Hematopoietic multipotent progenitor cell treated with erythropoietin and hydrocortisone succinate and interleukin-3 and kit ligand, for 15 days (in vitro differentiated cells): ENCODE measurements around the gene LASP1NB.
"Not testable (repeated sequence)": the region's sequence is repeated elsewhere in the genome, so short reads cannot be mapped to it uniquely, and the experiment has no call there.

ENCODE experiments used
- DNase-seq: peaks from one replicate; pipeline ENCODE4 v3.0.0-alpha.2; 2015; ENCODE audit warnings: low spot score

Gene LASP1NB

GRCh38 chr17:38897176-38897575 is 28.2 kb upstream of the LASP1NB start:
- no peak for DNase-seq

DNA sequence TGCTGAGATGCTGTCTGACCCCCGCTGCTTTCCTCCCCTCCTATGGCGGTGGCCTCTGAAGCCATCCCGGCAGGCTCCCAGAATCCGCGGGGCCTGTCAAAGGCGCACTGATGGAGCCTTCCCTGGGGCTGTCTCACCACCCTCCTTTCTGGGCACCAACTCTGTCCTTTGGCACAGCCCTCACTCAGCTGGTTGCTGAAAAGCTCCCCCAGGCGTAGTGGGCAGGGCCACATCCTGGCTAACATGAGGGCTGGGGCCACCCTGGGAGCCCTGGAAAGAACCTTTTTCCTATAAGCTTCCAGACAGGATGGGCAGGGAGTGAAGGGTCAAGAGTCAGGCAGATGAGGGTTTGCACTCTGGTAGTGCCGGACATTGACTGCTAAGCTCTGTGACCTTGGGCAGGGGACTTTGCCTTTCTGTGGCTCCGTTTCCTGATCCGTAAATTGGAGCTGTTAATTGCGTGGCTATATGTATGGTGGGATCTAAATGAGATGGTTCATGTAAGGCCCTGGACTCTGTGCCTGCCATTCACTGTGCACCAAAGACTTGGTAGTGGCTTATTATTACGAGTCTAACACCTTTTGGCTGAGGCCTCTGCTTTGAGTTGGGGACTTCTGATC is 27.6 kb upstream of the LASP1NB start:
- no peak for DNase-seq

DNA sequence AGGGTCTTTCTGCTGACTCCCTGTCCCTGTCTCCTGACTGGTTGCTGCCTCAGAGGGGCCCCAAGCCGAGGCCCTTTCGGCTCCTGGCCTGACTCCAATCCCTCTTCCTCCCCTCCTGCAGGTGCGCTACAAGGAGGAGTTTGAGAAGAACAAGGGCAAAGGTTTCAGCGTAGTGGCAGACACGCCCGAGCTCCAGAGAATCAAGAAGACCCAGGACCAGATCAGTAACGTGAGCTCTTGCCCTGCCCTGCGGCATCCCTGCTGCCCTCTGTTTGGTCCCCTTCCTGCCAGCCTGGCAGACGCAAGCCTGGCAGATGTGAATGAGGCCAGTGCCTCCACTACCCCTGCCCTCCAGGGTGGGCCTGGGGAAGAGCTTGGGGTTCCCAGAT is 27.1 kb upstream of the LASP1NB start:
- no peak for DNase-seq

GRCh38 chr17:38898812-38899348 is 26.5 kb upstream of the LASP1NB start:
- DNase-seq, result no peak

DNA sequence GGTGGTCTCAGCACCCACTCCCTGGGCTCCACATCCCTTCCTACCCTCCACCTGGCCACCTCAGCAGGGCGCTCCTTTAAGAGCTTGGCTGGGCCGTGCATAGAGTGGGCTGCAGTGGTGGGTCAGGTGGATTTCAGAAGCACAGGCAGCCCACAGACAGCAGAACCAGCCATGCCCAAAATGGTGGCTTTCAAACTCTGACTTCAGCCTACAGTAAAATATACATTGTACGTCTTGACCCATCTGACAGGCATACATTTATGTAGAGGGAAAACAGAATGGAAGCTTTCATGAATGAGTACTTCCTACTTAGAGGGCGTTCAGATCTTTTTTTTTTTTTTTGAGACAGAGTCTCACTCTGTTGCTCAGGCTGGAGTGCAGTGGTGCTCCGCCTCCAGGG is 26.0 kb upstream of the LASP1NB start:
- no peak for DNase-seq

GRCh38 chr17:38900978-38901656 is 24.3 kb upstream of the LASP1NB start:
- DNase-seq, result no peak

- no peak for DNase-seq
These were observed 22.0 kb upstream of the LASP1NB start for GRCh38 chr17:38903404-38903803.

- DNase-seq, result no peak
These were observed 20.5 kb upstream of the LASP1NB start for GRCh38 chr17:38904892-38905291.

GRCh38 chr17:38905375-38905774 is 20.0 kb upstream of the LASP1NB start:
- no peak for DNase-seq

GRCh38 chr17:38906460-38907228 is 18.8 kb upstream of the LASP1NB start:
- no peak for DNase-seq

GRCh38 chr17:38907930-38908675 is 17.3 kb upstream of the LASP1NB start:
- no peak for DNase-seq

DNA sequence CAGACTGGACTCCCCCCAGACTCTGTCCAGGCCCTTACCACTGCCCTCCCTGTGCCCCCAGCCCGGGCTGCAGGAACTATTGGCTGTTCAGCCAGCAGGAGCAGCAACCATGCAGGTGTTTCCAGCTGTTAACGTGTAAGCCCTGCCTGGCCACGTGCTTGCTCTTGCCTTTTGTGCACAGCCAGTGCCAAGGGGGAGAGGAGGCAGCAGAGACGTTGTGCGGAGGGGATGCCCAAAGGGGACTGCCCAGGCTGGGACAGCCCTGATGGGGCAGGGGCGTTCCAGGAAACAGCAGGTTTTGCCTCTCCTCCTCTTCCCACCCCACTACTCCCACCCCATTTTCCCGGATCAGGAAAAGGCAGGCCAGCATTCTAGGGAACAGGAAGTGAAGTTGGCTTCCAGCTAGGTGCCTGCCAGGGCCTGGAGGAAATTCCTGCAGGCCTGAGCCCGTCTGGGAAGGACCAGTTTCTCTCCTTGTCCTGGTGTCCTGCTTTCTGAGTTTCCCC is 16.7 kb upstream of the LASP1NB start:
- no peak for DNase-seq

- DNase-seq, result peak; percentile 6
These were observed 15.1 kb upstream of the LASP1NB start for GRCh38 chr17:38910325-38910724.

GRCh38 chr17:38911081-38911730 is 14.2 kb upstream of the LASP1NB start:
- DNase-seq, result no peak

- not testable (repeated sequence) for DNase-seq
These were observed 13.7 kb upstream of the LASP1NB start for GRCh38 chr17:38911731-38912081.

DNA sequence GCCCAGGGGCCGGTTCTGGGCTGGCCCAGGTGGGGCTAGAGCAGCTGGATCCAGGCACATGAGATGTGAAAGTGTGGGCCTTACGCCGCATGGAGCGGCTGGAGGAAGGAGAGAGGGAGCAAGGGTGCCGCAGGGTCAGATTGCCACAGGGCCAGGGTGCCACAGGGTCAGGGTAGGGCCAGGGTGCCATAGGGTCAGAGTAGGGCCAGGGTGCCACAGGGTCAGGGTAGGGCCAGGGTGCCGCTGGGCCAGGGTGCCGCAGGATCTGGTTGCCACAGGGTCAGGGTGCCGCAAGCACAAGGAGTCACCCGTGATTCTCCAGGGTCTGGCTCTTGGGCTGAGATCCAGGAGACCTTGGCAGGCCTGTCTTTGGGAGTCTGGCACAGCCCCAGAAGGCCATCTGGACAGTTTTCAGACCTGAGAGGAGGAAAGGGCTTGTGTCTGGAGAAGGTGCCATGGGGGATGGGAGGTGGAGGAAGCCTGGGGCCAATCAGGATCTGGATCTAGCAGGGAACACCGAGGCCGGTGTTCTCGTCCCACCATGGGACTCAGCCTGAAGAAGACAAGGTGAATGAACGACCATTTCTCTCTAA is 13.1 kb upstream of the LASP1NB start:
- DNase-seq, result no peak

DNA sequence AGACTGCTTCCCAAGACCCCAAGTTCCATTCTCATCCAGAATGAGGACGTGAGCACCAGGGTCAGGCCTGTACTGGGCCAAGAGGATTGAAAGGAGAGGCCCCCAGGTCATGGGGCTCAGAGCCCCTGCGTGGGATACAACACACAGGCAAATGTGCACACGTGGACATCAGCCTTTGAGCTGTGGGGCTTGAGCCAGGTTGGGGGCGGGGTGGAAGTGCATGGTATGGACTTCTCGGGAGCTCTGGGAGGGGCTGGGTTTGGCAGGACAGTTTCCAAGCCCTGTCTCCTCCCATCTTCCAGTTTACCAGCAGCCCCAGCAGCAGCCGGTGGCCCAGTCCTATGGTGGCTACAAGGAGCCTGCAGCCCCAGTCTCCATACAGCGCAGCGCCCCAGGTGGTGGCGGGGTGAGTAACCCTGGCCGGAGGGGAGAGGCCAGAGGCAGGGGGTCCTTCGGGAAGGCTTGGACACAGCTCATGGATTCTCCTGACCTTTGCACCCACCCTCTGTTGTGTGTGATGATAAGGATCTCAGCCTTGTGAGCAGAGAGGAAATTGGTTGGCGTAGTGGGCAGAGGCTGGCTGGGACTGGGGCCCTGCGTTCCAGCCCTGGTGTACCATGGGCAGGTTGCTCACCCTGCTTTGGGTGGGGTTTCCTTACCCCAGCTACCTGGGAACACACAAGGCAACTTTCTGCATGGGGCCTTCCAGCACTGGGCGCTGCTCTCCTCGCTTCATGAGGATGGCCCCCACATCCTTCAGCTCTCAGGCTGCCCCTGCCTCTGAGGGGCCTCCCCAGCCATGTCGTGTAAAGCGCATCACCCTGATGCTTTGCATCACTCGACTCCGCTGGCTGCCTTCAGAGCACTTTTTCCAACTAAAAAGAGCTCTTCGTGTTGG is 10.4 kb upstream of the LASP1NB start:
- DNase-seq, result no peak

- no peak for DNase-seq
These were observed 9.8 kb upstream of the LASP1NB start for GRCh38 chr17:38915639-38915995.

- DNase-seq, result no peak
These were observed 8.6 kb upstream of the LASP1NB start for GRCh38 chr17:38916771-38917170.

- DNase-seq, result no peak
These were observed 8.2 kb upstream of the LASP1NB start for GRCh38 chr17:38917259-38917658.
